Epithelial cell of proximal tubule (primary cell): ENCODE measurements around the gene TSPAN3. TPM values are rescaled to one million over a fixed set of nuclear protein-coding genes. Genes with fewer than 3 reads are reported as not detected.
A peak's percentile ranks its signal among the peaks of the same experiment; 100 is the strongest.

Source experiments
- DNase-seq: peaks from one replicate; pipeline ENCODE4 v3.0.0-alpha.2; 2011; ENCODE audit warnings: low read depth
- H3K4me3 ChIP-seq: 2 replicates; pipeline ENCODE4 v1.5.1; 2011; ENCODE audit warnings: low read depth, mild to moderate bottlenecking, low read length
- total RNA-seq: library from RNA; depleted of rRNA; stranded (reverse); fragments of >200 nt; gene quantifications from 2 replicates; pipeline ENCODE4 v1.2.3, GENCODE V29; 2015
- TF ChIP-seq, protein P1 (sequence below): conservative IDR thresholded peaks from 2 replicates; pipeline ENCODE4 v1.5.1; 2012; ENCODE audit warnings: low read depth, mild to moderate bottlenecking, low read length

The TSPAN3 gene
- total RNA-seq, result 252 and 290 TPM in 2 replicates

- H3K4me3 ChIP-seq, result peak within 1 kb of the TSS; percentile 80
- no peak for DNase-seq
- TF ChIP-seq, protein P1, sequence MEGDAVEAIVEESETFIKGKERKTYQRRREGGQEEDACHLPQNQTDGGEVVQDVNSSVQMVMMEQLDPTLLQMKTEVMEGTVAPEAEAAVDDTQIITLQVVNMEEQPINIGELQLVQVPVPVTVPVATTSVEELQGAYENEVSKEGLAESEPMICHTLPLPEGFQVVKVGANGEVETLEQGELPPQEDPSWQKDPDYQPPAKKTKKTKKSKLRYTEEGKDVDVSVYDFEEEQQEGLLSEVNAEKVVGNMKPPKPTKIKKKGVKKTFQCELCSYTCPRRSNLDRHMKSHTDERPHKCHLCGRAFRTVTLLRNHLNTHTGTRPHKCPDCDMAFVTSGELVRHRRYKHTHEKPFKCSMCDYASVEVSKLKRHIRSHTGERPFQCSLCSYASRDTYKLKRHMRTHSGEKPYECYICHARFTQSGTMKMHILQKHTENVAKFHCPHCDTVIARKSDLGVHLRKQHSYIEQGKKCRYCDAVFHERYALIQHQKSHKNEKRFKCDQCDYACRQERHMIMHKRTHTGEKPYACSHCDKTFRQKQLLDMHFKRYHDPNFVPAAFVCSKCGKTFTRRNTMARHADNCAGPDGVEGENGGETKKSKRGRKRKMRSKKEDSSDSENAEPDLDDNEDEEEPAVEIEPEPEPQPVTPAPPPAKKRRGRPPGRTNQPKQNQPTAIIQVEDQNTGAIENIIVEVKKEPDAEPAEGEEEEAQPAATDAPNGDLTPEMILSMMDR, result no peak
These were observed at the start of gene TSPAN3 for GRCh38 chr15:77070495-77071304. Gene TSPAN3, minus strand, starts transcription at chr15:77071109. Its CDS starts 155 bp downstream, at chr15:77070954.

DNA sequence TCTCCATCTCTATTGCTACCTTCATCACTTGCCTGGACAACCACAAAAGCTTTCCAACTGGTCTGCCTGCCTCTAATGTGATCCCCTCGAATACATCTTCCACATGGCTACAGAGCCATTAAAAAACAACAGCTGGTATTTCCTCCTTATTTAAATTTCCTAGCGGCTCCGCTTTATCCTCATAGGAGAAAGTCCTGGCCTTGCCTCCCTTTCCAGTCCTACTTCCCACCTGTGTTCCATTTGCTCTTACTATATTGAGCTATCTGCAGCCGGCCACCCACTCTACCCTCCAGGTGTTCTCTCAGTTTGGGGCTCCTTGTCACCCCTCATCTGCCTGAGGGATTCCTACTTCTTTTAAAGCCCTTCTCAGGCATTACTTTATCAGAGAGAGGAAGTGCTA, 49.7 kb upstream of the TSPAN3 start:
- TF ChIP-seq, protein P1, result no peak
- no peak overlapping the region for H3K4me3 ChIP-seq
- DNase-seq, result no peak

GRCh38 chr15:77119446-77119845, 48.5 kb upstream of the TSPAN3 start:
- H3K4me3 ChIP-seq, result no peak overlapping the region
- DNase-seq, result no peak
- TF ChIP-seq, protein P1, result no peak

- DNase-seq, result no peak
- H3K4me3 ChIP-seq, result no peak overlapping the region
- TF ChIP-seq, protein P1, result peak; percentile 89
These were observed 48.0 kb upstream of the TSPAN3 start for GRCh38 chr15:77118882-77119321.

GRCh38 chr15:77115179-77115578, 44.3 kb upstream of the TSPAN3 start:
- no peak for DNase-seq
- TF ChIP-seq, protein P1, result no peak
- H3K4me3 ChIP-seq, result no peak overlapping the region

- no peak overlapping the region for H3K4me3 ChIP-seq
- no peak for DNase-seq
- TF ChIP-seq, protein P1, result peak; percentile 9
These were observed 42.1 kb upstream of the TSPAN3 start for GRCh38 chr15:77112838-77113504.

GRCh38 chr15:77111789-77112188, 40.9 kb upstream of the TSPAN3 start:
- H3K4me3 ChIP-seq, result no peak overlapping the region
- DNase-seq, result no peak
- TF ChIP-seq, protein P1, result no peak
